Upper lobe of left lung (tissue), 6 donors: ENCODE measurements around the gene SLC35F3. TPM values are rescaled to one million over a fixed set of nuclear protein-coding genes. Genes with fewer than 3 reads are reported as not detected.

Experiments
- ATAC-seq, 2 donors: fragments of 200-7000 bp; cut with Tn5 transposase; one replicate each; pipeline ENCODE4 v1.9.1; 2022; ENCODE audit warnings: mild to moderate bottlenecking in 2 of 2, moderate library complexity in 2 of 2; ENCODE audit not compliant: low FRiP score in 2 of 2
- DNase-seq, 2 donors: peaks; one replicate each; pipeline ENCODE4 v3.0.0-alpha.2; 2019 to 2020
- H3K27ac ChIP-seq, 4 donors: fragments of 200-600 bp; sonication (generic); one replicate each; pipeline ENCODE4 v1.5.1; 2016 to 2019
- H3K27me3 ChIP-seq, 4 donors: fragments of 200-600 bp; sonication (generic); one replicate each; pipeline ENCODE4 v1.5.1; 2017 to 2019
- H3K36me3 ChIP-seq, 4 donors: fragments of 200-600 bp; sonication (generic); one replicate each; pipeline ENCODE4 v1.5.1; 2016 to 2019
- H3K4me1 ChIP-seq, 4 donors: fragments of 200-600 bp; sonication (generic); one replicate each; pipeline ENCODE4 v1.5.1; 2018 to 2019
- H3K4me3 ChIP-seq, 4 donors: fragments of 200-600 bp; sonication (generic); one replicate each; pipeline ENCODE4 v1.5.1; 2017 to 2019; ENCODE audit warnings: mild to moderate bottlenecking in 2 of 4, moderate library complexity in 1 of 4
- H3K9me3 ChIP-seq, 4 donors: fragments of 200-600 bp; sonication (generic); one replicate each; pipeline ENCODE4 v1.5.1; 2018 to 2019
- EP300 ChIP-seq, 4 donors: sonication (generic); formaldehyde crosslinking; IDR thresholded peaks; one replicate each; pipeline ENCODE4 v1.5.1; 2017; ENCODE audit warnings: antibody characterized with exemption in 4 of 4, control low read depth in 2 of 4
- POLR2A ChIP-seq, 4 donors: fragments of 450-650 bp; IDR thresholded peaks; one replicate each; pipeline ENCODE4 v1.5.1; 2016 to 2017; ENCODE audit warnings: antibody characterized with exemption in 4 of 4, mild to moderate bottlenecking in 2 of 4
- POLR2AphosphoS5 ChIP-seq, 2 donors: sonication (generic); formaldehyde crosslinking; IDR thresholded peaks; one replicate each; pipeline ENCODE4 v1.5.1; 2017; ENCODE audit warnings: antibody characterized with exemption in 2 of 2
- WGBS, 2 donors: methylation state at CpG; one replicate each; pipeline ENCODE4 v1.1.5; 2017 to 2018; 5-methylcytosine and 5-hydroxymethylcytosine counted together
- total RNA-seq, 6 donors: library from RNA; depleted of rRNA in 4 of 6; stranded (reverse); fragments of >200 nt in 4 of 6; gene quantifications; one replicate each; pipeline versions ENCODE4 v1.1.0 to v1.2.1, GENCODE V29; 2016 to 2021
- TF ChIP-seq, protein P1 (sequence below), 6 experiments: fragments of 450-650 bp in 4 of 6; fragments of 200-600 bp in 2 of 6; sonication (generic) in 2 of 6; IDR thresholded peaks; one replicate each; pipeline ENCODE4 v1.5.1; 2016 to 2019; ENCODE audit warnings: antibody characterized with exemption in 6 of 6
- donor health status: DM: no; HTN: no; CAD: no; lungs with moderate emphysema.
- donor health status: DM: no; HTN: yes; CAD: no; lungs with severe emphysema.

The SLC35F3 gene
- total RNA-seq, 6 donors from 2014 or later: 0.30 to 1.7 (median 0.40) TPM; not detected in 1

DNA sequence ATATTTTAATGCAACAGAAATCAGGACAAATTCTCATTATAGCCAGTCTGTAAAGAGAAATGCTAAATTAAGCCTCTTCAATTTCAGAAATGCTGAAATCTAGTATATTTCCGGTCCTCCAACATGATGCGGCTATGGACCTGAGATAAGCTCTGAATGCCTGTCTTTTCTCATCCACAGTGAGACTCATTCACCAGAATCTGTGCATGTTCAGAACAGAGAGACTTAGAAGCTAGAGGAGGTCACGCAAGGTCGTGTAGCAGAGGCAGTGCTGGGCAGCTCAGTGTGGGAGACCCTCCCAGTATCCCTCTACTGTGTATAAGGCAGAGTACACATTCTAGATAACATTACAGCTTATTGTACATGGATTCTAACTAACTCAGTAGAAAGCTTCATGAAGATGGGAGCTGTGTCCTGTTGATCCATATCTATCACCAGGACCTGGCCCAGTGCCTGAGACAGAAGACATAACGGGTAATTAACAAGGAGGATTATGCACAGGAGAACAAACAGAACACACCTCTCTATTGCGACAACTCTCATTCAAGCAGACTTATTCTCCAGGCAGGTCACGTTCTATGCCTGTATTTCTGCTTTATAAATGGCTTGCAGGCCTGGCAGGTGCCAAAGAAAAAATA is 371.8 kb downstream of the SLC35F3 start:
- H3K4me1 ChIP-seq: no peaks in the 10 kb centered on the region

DNA sequence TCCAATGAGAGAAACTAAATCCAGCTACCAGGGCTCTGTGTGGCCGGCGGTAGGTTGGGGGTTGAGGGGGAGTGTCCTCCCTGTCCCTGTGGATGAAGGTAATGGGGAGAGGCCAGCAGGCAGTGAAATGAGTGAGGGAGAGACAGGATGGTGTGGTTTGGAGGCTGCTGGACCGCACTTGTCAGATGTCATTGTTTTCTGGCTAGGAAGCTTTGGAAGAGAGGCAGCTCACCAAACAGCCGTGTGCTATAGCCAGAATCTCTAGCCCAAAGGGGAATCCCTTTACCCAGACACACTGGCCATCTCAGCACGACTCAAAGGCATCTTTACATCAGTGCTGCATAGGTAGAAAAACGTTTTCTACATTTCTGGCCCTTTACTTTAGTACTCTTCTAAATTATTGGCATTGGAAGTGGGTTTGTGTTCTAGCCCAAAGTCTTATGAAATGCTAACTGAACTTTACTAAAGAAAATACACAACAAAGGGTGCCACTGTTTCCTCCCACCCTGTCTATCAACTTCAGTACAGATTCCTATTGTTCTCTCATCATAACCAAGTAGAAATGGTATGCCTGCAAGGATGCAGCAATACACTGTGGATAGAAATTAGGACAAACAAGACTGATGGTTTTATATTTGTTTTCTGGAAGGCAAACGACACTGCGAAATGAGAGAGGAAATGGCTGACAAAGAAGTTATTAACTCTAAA is 372.8 kb downstream of the SLC35F3 start:
- no peaks in the 10 kb centered on the region for H3K9me3 ChIP-seq
- TF ChIP-seq POLR2AphosphoS5 (IDR thresholded peaks at IDR 0.05) (no peak), EP300 (IDR thresholded peaks at IDR 0.05) (no peak), POLR2A (IDR thresholded peaks at IDR 0.05) (no peak)
- TF ChIP-seq, protein P1, sequence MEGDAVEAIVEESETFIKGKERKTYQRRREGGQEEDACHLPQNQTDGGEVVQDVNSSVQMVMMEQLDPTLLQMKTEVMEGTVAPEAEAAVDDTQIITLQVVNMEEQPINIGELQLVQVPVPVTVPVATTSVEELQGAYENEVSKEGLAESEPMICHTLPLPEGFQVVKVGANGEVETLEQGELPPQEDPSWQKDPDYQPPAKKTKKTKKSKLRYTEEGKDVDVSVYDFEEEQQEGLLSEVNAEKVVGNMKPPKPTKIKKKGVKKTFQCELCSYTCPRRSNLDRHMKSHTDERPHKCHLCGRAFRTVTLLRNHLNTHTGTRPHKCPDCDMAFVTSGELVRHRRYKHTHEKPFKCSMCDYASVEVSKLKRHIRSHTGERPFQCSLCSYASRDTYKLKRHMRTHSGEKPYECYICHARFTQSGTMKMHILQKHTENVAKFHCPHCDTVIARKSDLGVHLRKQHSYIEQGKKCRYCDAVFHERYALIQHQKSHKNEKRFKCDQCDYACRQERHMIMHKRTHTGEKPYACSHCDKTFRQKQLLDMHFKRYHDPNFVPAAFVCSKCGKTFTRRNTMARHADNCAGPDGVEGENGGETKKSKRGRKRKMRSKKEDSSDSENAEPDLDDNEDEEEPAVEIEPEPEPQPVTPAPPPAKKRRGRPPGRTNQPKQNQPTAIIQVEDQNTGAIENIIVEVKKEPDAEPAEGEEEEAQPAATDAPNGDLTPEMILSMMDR (IDR thresholded peaks at IDR 0.05): no peak
- H3K36me3 ChIP-seq: no peaks in the 10 kb centered on the region
- 61 to 70% methylated on average over 8 of the region's 8 CpGs for WGBS, 2 donors
- H3K4me1 ChIP-seq: no peaks in the 10 kb centered on the region
- no peak overlapping the region for H3K4me3 ChIP-seq
- no peak overlapping the region for H3K27ac ChIP-seq
- no peaks in the 10 kb centered on the region for H3K27me3 ChIP-seq
- no peak for DNase-seq
- no peak for ATAC-seq

More for the DNA sequence above, 371.8 kb downstream of the SLC35F3 start:
- Histone ChIP-seq H3K9me3 (no peaks in the 10 kb centered on the region), H3K27me3 (no peaks in the 10 kb centered on the region), H3K27ac (no peak overlapping the region), H3K36me3 (no peaks in the 10 kb centered on the region), H3K4me3 (no peak overlapping the region)
- WGBS, 2 donors: 75 to 87% methylated on average over 7 of the region's 7 CpGs
- DNase-seq (no peak), ATAC-seq (no peak)
- TF ChIP-seq POLR2AphosphoS5 (IDR thresholded peaks at IDR 0.05) (no peak), EP300 (IDR thresholded peaks at IDR 0.05) (no peak), POLR2A (IDR thresholded peaks at IDR 0.05) (no peak)
- TF ChIP-seq, protein P1 (IDR thresholded peaks at IDR 0.05): no peak

DNA sequence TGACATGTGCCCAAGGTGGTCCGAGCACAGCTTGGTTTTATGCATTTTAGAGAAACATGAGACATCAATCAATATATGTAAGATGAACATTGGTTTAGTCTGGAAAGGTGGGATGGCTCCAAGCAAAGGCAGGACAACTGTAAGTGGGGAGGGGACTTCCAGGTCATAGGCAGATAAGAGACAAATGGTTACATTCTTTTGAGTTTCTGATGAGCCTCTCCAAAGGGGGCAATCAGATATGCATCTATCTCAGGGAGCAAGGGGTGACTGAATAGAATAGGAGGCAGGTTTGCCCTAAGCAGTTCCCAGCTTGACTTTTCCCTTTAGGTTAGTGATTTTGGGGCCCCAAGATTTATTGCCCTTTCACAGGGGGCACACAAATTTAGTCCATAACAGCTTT is 374.5 kb downstream of the SLC35F3 start:
- DNase-seq (no peak), ATAC-seq (no peak)
- TF ChIP-seq EP300 (IDR thresholded peaks at IDR 0.05): no peak
- TF ChIP-seq, protein P1 (IDR thresholded peaks at IDR 0.05): no peak
- TF ChIP-seq POLR2A (IDR thresholded peaks at IDR 0.05): no peak
- TF ChIP-seq POLR2AphosphoS5 (IDR thresholded peaks at IDR 0.05): no peak
- WGBS, 2 donors: 78 to 100% methylated on average over 1 of the region's 1 CpG
- H3K36me3 ChIP-seq: no peaks in the 10 kb centered on the region
- H3K4me1 ChIP-seq: no peaks in the 10 kb centered on the region
- H3K9me3 ChIP-seq: no peaks in the 10 kb centered on the region
- no peaks in the 10 kb centered on the region for H3K27me3 ChIP-seq
- H3K4me3 ChIP-seq: no peak overlapping the region
- no peak overlapping the region for H3K27ac ChIP-seq

DNA sequence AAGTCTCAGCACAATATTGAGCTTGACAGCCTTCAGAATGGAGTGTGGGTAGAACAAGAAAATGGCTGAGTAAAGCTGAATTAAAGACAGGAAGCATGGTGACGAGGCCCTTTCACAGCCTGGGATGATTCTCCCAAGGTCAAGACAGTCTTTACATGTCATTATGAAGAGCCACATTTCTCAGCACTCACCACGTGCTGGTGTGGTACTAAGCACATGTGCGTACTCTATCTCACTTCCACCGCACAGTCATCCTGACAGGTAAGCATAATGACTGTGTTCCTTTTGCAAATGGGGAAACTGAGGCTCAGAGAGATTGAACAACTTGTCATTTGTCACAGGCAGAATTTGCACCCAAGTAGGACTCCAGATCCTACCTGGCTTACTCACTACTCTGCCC is 376.0 kb downstream of the SLC35F3 start:
- 85% methylated on average over 4 of the region's 4 CpGs for WGBS, 2 donors

More for the DNA sequence above, 376.0 kb downstream of the SLC35F3 start:
- DNase-seq: no peak
- Histone ChIP-seq H3K27me3 (no peaks in the 10 kb centered on the region), H3K36me3 (no peaks in the 10 kb centered on the region), H3K4me1 (no peaks in the 10 kb centered on the region), H3K9me3 (no peaks in the 10 kb centered on the region), H3K4me3 (no peak overlapping the region), H3K27ac (no peak overlapping the region)
- TF ChIP-seq POLR2A (IDR thresholded peaks at IDR 0.05) (no peak), EP300 (IDR thresholded peaks at IDR 0.05) (no peak), POLR2AphosphoS5 (IDR thresholded peaks at IDR 0.05) (no peak)
- TF ChIP-seq, protein P1 (IDR thresholded peaks at IDR 0.05): no peak
- no peak for ATAC-seq
